Stimulated activated naive CD8-positive, alpha-beta T cell treated with anti-CD3 and anti-CD28 coated beads, Interleukin-15, Interleukin-2, amounts not matched to agents 100 ng/mL and 50 ng/mL, for 24 hours (primary cell): ENCODE measurements around the gene THSD4.
"Not testable (repeated sequence)": the region's sequence is repeated elsewhere in the genome, so short reads cannot be mapped to it uniquely, and the experiment has no call there.

Source experiments
- H3K27ac Mint-ChIP-seq: one replicate; pipeline ENCODE4 v1.8.0; 2021; ENCODE audit warnings: mild to moderate bottlenecking, mixed read lengths
- H3K27me3 Mint-ChIP-seq: one replicate; pipeline ENCODE4 v1.8.0; 2021; ENCODE audit warnings: mixed read lengths
- H3K36me3 Mint-ChIP-seq: one replicate; pipeline ENCODE4 v1.8.0; 2021; ENCODE audit warnings: low read depth, mixed read lengths
- H3K4me1 Mint-ChIP-seq: one replicate; pipeline ENCODE4 v1.8.0; 2021; ENCODE audit warnings: low read depth, mixed read lengths
- H3K4me3 Mint-ChIP-seq: one replicate; pipeline ENCODE4 v1.8.0; 2021; ENCODE audit warnings: mild to moderate bottlenecking, mixed read lengths
- H3K9me3 Mint-ChIP-seq: one replicate; pipeline ENCODE4 v1.8.0; 2021; ENCODE audit warnings: mixed read lengths

THSD4 gene

DNA sequence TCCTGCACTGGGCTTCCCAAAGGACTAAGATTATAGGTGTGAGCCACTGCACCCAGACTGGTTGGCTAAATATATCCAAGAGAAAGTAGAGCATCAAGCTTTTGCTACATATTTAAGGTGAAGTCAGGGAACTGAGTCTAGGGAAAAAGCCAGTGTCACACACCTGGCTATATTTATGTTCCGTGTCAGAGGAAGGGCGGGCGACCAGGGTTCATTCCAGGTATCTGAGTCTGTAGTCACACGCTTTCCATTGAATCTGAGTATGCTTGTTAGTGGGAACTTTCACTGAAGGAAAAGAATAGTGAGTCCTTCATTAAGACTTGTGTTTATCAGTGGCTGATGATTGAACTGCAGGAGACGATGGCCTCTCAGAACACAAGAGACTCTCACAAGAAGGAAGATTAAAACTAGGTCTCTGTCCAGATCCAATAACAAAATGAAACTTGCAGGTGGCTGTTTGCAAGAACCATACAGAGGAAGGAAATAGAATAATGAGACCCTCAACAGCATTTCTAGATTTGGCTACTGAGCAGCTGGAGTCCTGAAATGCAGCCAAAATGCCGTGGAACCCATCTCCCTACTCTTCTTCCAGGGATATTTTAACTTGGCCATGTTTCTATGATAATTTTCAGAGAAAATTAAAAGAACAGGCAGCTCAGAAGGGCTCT is 276.3 kb downstream of the THSD4 start:
- Mint-ChIP-seq H3K4me1 (no peaks in the 10 kb centered on the region), H3K27ac (no peak overlapping the region), H3K27me3 (peaks cover 13% of the 10 kb centered on the region), H3K36me3 (no peaks in the 10 kb centered on the region), H3K9me3 (no peaks in the 10 kb centered on the region), H3K4me3 (no peak overlapping the region)

DNA sequence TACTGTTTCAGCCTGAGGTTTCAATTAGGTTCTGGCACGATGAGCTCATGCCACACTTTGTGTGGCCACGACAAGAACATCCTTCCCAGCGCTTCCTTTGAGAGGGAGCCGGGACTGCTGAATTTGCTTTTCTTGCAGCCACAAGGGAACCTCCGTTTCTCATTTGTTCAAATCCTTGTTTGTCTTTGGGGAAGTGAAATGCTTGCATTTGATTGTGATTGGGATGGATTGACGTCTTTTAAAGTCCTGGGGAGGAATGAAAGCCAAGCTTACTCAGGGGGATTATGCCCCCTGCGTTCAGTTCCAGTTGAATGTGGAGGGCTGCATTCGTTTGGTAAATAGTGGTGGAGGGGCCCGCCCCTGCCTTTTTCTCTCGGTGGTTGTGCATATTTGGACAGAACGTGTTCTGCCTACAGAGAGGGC is 277.6 kb downstream of the THSD4 start:
- H3K27me3 Mint-ChIP-seq, result peaks cover 6% of the 10 kb centered on the region

DNA sequence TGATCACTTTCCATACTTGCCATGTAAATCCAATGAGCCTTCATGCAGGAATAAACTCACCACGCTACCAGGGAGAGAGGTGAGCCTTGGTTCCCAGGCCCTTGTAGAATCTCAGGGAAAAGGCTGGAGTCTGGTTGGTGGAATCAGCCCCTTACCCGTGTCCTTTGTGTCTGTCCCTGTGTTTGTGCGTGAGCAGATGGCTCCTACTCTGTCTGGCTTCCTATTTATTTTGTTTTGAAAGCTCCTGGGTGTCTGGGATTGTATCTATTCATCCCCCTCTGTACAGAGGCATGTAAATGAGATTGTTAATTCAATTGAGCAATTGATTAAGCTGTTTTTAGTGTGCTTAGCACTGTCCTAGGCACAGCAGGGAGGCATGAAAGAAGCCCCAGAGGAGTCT is 278.1 kb downstream of the THSD4 start:
- Mint-ChIP-seq H3K27ac (no peak overlapping the region), H3K9me3 (no peaks in the 10 kb centered on the region), H3K4me3 (no peak overlapping the region), H3K27me3 (peaks cover 5% of the 10 kb centered on the region), H3K36me3 (no peaks in the 10 kb centered on the region), H3K4me1 (no peaks in the 10 kb centered on the region)

More for the DNA sequence above, 277.6 kb downstream of the THSD4 start:
- H3K9me3 Mint-ChIP-seq, result no peaks in the 10 kb centered on the region
- no peaks in the 10 kb centered on the region for H3K36me3 Mint-ChIP-seq
- no peak overlapping the region for H3K27ac Mint-ChIP-seq
- H3K4me3 Mint-ChIP-seq, result no peak overlapping the region
- no peaks in the 10 kb centered on the region for H3K4me1 Mint-ChIP-seq

DNA sequence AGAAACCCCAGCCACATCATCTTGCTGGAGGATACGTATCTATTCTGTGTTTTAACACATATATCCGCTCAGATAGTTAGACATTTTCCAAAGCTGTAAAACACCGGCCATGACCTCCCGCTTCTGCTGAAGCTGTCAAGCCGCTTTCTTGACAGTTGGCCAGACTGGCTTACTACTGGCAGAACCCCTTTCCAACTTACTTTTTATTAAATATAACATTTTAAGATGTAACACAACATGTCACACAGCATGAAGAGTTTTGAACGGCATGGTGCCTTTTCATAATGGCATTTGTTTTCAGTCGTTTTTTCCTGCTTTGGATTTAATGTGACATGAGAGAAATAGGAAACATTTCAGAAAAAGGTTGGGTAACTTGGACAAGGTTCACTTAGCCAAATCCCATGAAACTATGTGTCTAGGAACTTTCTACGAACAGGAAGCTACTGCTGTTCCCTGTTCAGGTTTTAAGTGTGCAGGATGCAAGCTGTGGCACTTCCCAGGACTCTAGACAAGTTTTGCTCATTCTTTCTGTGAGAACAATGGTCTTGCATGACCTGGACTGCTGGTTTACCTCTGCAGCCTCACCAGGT is 281.4 kb downstream of the THSD4 start:
- H3K4me3 Mint-ChIP-seq, result no peak overlapping the region
- no peaks in the 10 kb centered on the region for H3K36me3 Mint-ChIP-seq
- H3K9me3 Mint-ChIP-seq, result no peaks in the 10 kb centered on the region
- H3K27ac Mint-ChIP-seq, result no peak overlapping the region
- H3K27me3 Mint-ChIP-seq, result peaks cover 4% of the 10 kb centered on the region
- H3K4me1 Mint-ChIP-seq, result no peaks in the 10 kb centered on the region

DNA sequence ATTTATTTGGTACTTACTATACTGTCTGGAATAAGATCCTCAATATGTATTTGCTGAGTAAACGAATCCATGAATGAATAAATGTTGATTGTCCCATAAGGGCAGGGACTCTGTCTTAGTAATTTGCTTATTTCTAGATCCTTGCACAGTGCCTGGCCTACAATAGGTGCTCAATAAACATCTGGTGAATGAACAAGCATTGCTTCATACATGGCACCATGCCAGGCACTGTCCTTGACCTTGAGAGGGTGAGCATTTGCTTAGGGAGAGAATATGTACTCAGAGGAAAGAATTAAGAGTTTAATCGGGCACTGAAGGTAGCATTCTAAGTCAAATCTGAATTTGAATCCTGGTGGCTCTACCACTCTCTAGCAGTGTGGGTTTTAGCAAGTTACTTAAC is 282.1 kb downstream of the THSD4 start:
- H3K27me3 Mint-ChIP-seq, result peaks cover 4% of the 10 kb centered on the region
- H3K27ac Mint-ChIP-seq, result no peak overlapping the region
- no peaks in the 10 kb centered on the region for H3K36me3 Mint-ChIP-seq
- H3K9me3 Mint-ChIP-seq, result no peaks in the 10 kb centered on the region
- no peaks in the 10 kb centered on the region for H3K4me1 Mint-ChIP-seq
- H3K4me3 Mint-ChIP-seq, result no peak overlapping the region

GRCh38 chr15:71400294-71400693 is 285.0 kb downstream of the THSD4 start:
- no peak overlapping the region for H3K4me3 Mint-ChIP-seq
- no peak overlapping the region for H3K27ac Mint-ChIP-seq
- H3K9me3 Mint-ChIP-seq, result no peaks in the 10 kb centered on the region
- H3K36me3 Mint-ChIP-seq, result no peaks in the 10 kb centered on the region
- peaks cover 4% of the 10 kb centered on the region for H3K27me3 Mint-ChIP-seq
- H3K4me1 Mint-ChIP-seq, result no peaks in the 10 kb centered on the region

DNA sequence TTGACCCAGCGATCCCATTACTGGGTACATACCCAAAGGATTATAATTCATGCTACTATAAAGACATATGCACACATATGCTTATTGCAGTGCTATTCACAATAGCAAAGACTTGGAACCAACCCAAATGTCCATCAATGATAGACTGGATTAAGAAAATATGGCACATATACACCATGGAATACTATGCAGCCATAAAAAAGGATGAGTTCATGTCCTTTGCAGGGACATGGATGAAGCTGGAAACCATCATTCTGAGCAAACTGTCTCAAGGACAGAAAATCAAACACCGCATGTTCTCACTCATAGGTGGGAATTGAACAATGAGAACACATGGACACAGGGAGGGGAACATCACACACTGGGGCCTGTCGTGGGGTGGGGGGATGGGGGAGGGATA is 286.5 kb downstream of the THSD4 start:
- not testable (repeated sequence) for H3K9me3 Mint-ChIP-seq, H3K27me3 Mint-ChIP-seq, H3K4me3 Mint-ChIP-seq, H3K27ac Mint-ChIP-seq, H3K4me1 Mint-ChIP-seq, H3K36me3 Mint-ChIP-seq

DNA sequence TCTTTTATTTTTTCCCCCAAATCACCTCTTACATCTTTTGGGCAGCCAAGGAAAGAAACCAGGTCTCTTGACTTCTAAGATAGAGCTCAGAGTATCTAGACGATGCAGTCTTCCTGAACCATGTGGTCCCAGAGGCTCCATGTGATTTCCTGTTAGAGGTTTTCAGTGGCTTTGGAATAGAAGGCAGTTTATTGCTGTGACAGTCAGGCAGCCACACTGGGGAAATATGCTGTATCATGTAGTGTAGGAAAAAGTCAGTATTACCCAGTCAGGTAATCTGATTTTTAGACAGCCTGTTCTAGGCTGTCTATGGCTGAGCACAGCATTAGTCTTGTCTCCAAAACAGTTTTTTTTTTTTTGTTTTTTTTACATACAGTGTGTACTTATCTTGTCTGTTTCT is 294.3 kb downstream of the THSD4 start:
- H3K27me3 Mint-ChIP-seq, result peaks cover 13% of the 10 kb centered on the region
- no peaks in the 10 kb centered on the region for H3K4me1 Mint-ChIP-seq
- no peaks in the 10 kb centered on the region for H3K9me3 Mint-ChIP-seq
- H3K4me3 Mint-ChIP-seq, result no peak overlapping the region
- H3K27ac Mint-ChIP-seq, result no peak overlapping the region
- H3K36me3 Mint-ChIP-seq, result no peaks in the 10 kb centered on the region

- Mint-ChIP-seq H3K27ac (no peak overlapping the region), H3K4me1 (no peaks in the 10 kb centered on the region), H3K4me3 (no peak overlapping the region), H3K36me3 (no peaks in the 10 kb centered on the region), H3K27me3 (peaks cover 13% of the 10 kb centered on the region), H3K9me3 (no peaks in the 10 kb centered on the region)
Observed at GRCh38 chr15:71410347-71410746, 295.1 kb downstream of the THSD4 start.

DNA sequence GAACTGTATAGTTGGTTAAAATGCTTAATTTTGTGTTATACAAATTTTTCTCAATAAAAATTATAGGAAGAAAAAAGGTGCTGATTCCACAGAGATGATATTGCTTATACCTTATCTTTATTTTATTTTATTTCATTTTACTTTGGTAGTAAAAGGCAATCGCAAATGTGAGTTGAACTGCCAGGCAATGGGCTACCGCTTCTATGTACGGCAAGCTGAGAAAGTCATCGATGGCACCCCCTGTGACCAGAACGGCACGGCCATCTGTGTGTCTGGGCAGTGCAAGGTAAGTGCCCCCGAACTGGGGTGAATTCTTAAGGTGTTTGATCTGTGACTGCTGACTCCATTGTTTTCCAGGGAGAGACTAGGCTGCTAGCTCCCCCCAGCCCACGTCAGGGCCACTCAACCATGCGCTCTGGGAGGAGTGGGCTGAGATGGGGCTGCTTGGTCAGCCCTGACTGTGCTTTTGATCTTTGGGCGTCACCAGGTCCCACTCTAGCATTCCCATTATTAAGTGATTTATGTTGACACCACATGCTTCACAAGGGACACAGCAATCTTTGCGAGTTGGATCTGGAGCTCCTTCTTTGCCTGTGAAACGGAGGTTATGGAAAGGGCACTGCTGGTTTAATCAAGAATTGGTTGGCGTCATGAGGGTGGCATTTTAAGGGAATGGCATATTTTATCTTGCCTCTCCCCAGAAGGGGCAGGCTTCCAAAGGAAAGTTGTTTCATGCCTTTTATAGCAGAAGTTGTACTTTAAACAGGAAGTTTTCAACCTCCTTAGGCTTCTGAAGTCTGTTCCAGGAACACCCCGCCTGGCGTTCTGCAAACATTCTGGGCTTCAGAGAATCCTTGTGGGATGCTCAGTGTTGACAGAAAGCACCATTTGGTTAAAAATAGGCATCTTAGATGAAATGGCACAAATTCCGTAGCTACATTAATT is 296.5 kb downstream of the THSD4 start:
- Mint-ChIP-seq H3K4me3 (no peak overlapping the region), H3K4me1 (no peaks in the 10 kb centered on the region), H3K36me3 (no peaks in the 10 kb centered on the region), H3K9me3 (no peaks in the 10 kb centered on the region), H3K27ac (no peak overlapping the region), H3K27me3 (peaks cover 9% of the 10 kb centered on the region)

- Mint-ChIP-seq H3K27ac (no peak overlapping the region), H3K4me3 (no peak overlapping the region), H3K27me3 (peaks cover 12% of the 10 kb centered on the region), H3K36me3 (no peaks in the 10 kb centered on the region), H3K4me1 (no peaks in the 10 kb centered on the region), H3K9me3 (no peaks in the 10 kb centered on the region)
Observed at GRCh38 chr15:71413419-71413818, 298.1 kb downstream of the THSD4 start.

- no peaks in the 10 kb centered on the region for H3K9me3 Mint-ChIP-seq
- H3K27ac Mint-ChIP-seq, result no peak overlapping the region
- no peaks in the 10 kb centered on the region for H3K36me3 Mint-ChIP-seq
- no peak overlapping the region for H3K4me3 Mint-ChIP-seq
- no peaks in the 10 kb centered on the region for H3K4me1 Mint-ChIP-seq
- peaks cover 17% of the 10 kb centered on the region for H3K27me3 Mint-ChIP-seq
Observed at GRCh38 chr15:71414853-71415252, 299.6 kb downstream of the THSD4 start.

DNA sequence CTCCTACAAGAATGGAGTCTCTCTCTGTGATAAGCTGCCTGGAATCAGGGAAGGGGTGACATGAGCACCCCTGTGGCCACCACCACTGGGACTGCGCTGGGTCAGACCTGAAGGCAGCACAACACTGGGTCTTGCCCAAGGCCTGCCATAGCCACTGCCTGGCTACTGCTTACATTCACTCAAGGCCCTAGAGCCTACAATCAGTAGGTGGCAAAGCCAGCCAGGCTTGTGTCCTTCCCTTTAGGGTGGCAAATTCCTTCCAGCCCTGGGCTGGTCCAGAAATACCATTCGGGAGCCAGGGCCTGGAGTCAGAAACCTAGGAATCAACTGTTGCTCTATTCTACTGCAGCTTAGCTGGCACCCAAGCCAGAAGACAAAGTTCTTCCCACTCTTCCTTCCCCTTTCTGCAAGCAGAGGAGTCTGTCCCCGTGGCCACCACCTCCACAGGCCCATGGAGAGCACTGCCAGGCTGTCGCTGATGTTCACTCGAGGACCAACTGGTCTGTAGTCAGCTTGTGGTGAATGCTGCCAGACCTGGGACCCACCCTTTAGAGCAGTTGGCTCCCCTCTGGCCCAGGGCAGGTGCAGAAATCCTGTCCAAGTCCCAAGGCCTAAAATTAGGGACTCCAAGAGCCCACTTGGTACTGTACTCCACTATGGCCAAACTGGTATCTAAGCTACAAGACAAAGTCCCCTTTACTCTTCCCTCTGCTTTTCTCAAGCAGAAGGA is 307.4 kb downstream of the THSD4 start:
- peaks cover 11% of the 10 kb centered on the region for H3K9me3 Mint-ChIP-seq
- H3K4me3 Mint-ChIP-seq, result no peak overlapping the region
- peaks cover 32% of the 10 kb centered on the region for H3K27me3 Mint-ChIP-seq
- no peak overlapping the region for H3K27ac Mint-ChIP-seq
- H3K36me3 Mint-ChIP-seq, result no peaks in the 10 kb centered on the region
- H3K4me1 Mint-ChIP-seq, result no peaks in the 10 kb centered on the region

DNA sequence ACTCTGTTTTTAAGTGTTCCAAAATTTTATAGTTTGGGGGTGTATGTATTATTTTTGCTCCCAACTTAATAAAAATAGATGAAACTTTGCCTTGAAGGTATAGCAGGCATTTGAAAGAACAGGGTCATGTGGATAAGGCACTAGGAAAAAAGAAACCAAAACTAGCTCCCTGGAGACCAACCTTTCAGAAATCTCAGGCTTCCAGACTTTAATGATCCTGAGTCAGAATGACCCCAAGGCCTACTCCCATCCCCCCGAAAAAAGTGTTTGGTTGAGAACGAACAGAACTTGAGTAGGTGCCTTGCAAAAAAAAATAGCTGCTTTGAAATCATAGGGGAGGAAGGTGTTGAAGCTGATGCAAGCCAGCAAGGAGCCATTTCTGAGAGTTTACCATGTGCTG is 309.5 kb downstream of the THSD4 start:
- H3K4me1 Mint-ChIP-seq, result no peaks in the 10 kb centered on the region
- no peak overlapping the region for H3K27ac Mint-ChIP-seq
- H3K36me3 Mint-ChIP-seq, result no peaks in the 10 kb centered on the region

DNA sequence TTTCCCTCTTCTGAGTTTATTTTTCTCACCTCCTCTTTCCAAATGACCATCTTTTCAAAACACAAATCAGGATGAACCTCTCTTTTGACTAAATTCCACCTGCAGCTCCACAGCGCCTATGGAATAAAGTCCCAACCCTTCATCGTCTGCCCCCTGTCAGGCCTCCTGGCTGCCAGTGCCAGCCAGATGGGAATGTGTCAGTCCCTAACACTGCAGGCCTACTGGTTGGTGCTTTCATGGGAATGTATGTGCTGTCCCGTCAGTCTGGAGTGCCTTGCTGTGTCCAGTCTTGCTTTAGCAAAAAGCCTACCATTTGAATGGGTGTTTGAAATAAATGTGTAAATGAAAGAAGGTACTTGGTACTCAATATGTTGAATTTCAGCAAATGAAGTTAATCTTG is 310.1 kb downstream of the THSD4 start:
- peaks cover 26% of the 10 kb centered on the region for H3K27me3 Mint-ChIP-seq
- H3K4me1 Mint-ChIP-seq, result no peaks in the 10 kb centered on the region
- no peak overlapping the region for H3K27ac Mint-ChIP-seq
- no peaks in the 10 kb centered on the region for H3K36me3 Mint-ChIP-seq
- peaks cover 11% of the 10 kb centered on the region for H3K9me3 Mint-ChIP-seq
- H3K4me3 Mint-ChIP-seq, result no peak overlapping the region

More for the DNA sequence above, 309.5 kb downstream of the THSD4 start:
- no peak overlapping the region for H3K4me3 Mint-ChIP-seq
- H3K27me3 Mint-ChIP-seq, result peaks cover 33% of the 10 kb centered on the region
- peaks cover 11% of the 10 kb centered on the region for H3K9me3 Mint-ChIP-seq
